GM21576 (cell line): ENCODE results near the gene NGRN.
"Not testable (repeated sequence)": the region's sequence is repeated elsewhere in the genome, so short reads cannot be mapped to it uniquely, and the experiment has no call there.

ENCODE experiments used
- ATAC-seq: cut with Tn5 transposase; IDR thresholded peaks from one replicate; pipeline ENCODE4 v1.9.1; 2021; ENCODE audit warnings: mild to moderate bottlenecking, moderate library complexity; ENCODE audit not compliant: unreplicated experiment

Gene NGRN

GRCh38 chr15:90234096-90234988 lies 31.1 kb upstream of the NGRN start, which contains the start of gene GDPGP1:
Gene GDPGP1, plus strand, starts transcription at chr15:90234209. Its CDS starts 6,700 bp downstream, at chr15:90240909.
- ATAC-seq = peak; percentile 63

- ATAC-seq = no peak
Observed at GRCh38 chr15:90239371-90239770, 26.1 kb upstream of the NGRN start.

GRCh38 chr15:90240856-90241255 lies 24.6 kb upstream of the NGRN start:
- ATAC-seq = no peak

- ATAC-seq = no peak
Observed at GRCh38 chr15:90241343-90242192, 23.9 kb upstream of the NGRN start.

- no peak for ATAC-seq
Observed at GRCh38 chr15:90243943-90244639, 21.4 kb upstream of the NGRN start.

GRCh38 chr15:90248789-90249202 lies 16.7 kb upstream of the NGRN start:
- ATAC-seq = no peak

GRCh38 chr15:90249203-90249863 lies 16.1 kb upstream of the NGRN start, which contains the start of gene TTLL13:
Gene TTLL13, plus strand, starts transcription at chr15:90249556. Its CDS starts 1,075 bp downstream, at chr15:90250631.
- ATAC-seq = peak; percentile 49

- no peak for ATAC-seq
Observed at GRCh38 chr15:90257776-90258175, 7.7 kb upstream of the NGRN start.

- no peak for ATAC-seq
Observed at GRCh38 chr15:90259524-90259923, 5.9 kb upstream of the NGRN start.

GRCh38 chr15:90260731-90261130 lies 4.7 kb upstream of the NGRN start:
- not testable (repeated sequence) for ATAC-seq

- ATAC-seq = no peak
Observed at GRCh38 chr15:90261811-90262210, 3.7 kb upstream of the NGRN start.

- ATAC-seq = no peak
Observed at GRCh38 chr15:90262426-90262825, 3.0 kb upstream of the NGRN start.

GRCh38 chr15:90264671-90265070 lies 801 bp upstream of the NGRN start:
- no peak for ATAC-seq

GRCh38 chr15:90266061-90266431 lies 574 bp downstream of the NGRN start:
- ATAC-seq = no peak

GRCh38 chr15:90266485-90266884 lies 1.0 kb downstream of the NGRN start:
- no peak for ATAC-seq

GRCh38 chr15:90268415-90268814 lies 2.9 kb downstream of the NGRN start:
- ATAC-seq = no peak

- ATAC-seq = no peak
Observed at GRCh38 chr15:90270502-90271150, 5.2 kb downstream of the NGRN start.

GRCh38 chr15:90271459-90272166 lies 6.1 kb downstream of the NGRN start:
- ATAC-seq = no peak

GRCh38 chr15:90278467-90278866 lies 13.0 kb downstream of the NGRN start:
- ATAC-seq = not testable (repeated sequence)
